DMS 273 (cell line): Measurements from ENCODE around the gene NANOS3.

Experiments used
- DNase-seq: peaks from one replicate; lab custom pipeline; 2025; ENCODE audit not compliant: unreplicated experiment; lab: John Stamatoyannopoulos, UW

NANOS3 gene

DNA sequence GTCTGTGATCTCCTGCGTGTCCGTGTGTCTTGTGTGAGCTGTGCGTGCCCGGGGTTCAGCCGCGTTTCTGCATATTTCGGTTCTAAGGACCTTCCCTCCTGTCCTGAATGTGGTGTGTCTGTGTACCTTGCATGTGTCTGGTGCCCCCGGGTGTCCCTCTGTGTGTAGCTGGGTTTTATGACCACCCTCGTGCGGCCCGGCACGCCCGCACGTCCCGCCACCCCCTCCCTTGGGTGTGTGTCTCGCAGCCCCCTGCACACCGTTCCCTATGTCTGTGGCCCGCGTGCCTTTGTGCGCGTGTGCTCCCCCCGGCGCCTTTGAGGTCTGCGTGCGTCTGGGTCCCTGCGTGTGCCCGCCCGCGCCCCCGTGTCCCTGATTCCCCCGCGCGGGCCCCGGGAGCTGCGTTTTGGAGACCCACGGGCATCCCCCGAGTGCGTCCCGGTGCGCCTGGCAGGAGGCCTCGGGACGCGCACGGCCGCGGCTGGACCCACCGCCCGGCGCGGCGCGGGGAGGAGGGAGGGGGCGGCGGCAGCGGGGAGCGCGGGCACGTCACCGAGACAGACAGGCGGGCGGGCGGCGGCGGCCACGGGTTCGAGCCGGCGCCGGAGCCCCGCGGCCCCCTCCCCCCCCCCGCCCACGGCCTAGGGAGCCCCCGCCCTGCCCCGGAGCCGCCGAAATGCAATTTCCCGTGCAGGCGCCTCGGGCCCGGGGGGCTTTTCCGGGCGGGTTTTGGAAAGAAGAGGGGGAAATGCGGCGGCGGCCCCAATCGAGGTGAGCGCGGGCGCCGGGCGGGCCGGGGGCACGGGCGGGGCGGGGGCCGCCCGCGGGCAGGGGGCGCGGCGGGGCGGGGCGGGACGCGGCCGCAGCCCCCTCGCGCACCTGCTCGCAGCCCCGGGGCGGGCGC, 12.0 kb upstream of the NANOS3 start:
- peak; percentile 60 for DNase-seq

DNA sequence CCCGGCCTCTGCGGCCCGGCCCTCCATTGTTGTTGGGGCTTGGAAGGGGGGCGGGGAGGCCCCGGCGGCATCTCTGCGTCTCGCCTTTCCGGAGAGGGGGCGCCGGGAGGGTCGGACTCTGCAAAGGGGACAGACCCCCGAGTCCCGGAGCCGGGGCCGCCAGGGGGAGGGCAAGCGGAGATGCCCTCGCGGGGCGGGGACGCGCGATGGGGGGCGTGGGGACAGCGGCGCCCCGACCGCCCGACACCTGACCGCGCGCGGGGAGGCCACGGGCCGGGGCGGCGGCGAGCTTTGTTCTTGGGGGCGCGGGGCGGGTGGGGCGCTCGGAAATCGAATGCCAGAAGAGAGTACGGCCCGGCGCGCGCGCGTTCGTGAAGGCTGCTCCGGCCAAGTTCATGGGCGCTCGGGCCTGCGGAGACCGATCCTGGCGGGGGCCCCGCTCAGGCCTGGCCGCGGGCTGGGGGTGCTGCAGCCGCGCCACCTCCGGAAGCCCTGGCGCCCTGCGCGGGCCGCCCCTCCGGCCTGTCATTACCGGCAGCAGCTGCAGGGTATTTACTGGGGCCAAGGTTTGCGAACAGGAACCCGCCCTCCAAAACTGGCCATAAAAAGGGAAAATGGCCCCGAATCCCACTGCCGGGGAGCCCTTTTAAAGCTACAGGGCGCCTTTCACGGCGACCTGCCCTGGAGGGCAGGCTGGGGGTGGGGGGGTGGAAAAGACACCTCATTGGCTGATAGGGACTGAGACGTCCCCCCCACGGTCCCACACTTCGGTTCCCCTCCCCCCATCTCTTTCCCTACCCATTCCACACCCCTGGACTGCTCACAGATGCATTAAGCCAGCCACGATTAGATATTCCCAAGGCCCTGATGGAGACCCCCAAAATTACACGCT, 11.1 kb upstream of the NANOS3 start:
- peak; percentile 47 for DNase-seq

DNA sequence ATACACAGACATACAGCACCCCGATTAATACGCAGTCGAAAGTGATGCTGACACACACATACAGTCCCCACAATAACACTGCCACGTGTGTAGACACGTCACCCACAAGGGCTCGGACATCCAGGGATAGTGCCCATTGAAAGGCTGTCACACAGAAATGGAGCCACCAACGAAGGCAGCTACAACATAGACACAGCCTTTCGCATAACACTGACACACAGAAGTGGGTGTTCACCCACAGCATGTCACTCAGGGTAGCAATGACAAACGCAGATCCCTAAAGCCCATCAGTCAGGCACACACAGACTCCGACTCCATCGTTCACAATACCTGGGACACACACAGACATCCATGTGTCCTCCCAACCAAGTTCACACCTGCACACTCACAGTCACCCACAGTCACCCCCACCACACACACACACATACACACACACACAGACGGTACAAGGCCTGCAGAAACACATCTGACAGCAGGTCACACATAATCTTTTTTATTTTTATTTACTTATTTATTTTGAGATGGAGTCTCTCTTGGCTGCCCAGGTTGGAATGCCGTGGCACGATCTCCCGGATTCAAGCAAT, 10.4 kb upstream of the NANOS3 start:
- DNase-seq, result no peak

DNA sequence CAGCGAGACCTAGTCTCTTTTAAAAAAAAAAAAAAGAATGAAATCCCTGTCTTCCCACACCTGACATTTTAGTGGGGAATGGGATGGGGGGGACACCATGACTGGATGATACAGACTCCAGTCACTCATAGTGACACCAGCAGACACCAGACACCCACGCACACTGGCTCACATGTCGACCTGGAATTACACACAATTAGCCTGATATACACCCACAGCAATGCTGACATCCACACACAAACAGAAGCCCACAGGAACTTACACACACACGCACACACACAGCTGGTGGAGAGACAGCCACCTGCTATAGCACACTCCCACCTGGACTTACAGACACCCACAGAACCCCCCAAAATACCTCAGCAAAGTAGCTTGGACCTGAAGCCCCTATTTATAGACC, 8.3 kb upstream of the NANOS3 start:
- DNase-seq, result no peak

DNA sequence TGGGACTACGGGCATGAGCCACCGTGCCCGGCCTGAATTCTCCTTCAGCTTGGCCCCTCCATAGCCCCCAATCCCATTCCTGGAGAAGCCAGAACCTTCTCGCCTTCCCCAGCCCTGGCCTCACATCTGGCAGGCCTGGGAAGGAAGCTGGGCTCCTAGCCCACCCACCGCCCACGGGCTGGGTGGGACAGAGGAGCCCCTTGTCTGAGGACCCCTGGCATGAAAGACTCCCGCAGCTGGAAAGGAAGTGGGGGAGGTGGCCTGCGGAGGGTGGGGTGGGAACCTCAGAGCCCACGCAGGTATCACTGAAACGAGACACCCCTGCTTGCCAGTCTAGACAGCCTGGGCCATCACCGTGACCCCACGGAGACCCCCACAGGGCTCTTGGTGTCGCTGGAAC, 7.7 kb upstream of the NANOS3 start:
- no peak for DNase-seq

DNA sequence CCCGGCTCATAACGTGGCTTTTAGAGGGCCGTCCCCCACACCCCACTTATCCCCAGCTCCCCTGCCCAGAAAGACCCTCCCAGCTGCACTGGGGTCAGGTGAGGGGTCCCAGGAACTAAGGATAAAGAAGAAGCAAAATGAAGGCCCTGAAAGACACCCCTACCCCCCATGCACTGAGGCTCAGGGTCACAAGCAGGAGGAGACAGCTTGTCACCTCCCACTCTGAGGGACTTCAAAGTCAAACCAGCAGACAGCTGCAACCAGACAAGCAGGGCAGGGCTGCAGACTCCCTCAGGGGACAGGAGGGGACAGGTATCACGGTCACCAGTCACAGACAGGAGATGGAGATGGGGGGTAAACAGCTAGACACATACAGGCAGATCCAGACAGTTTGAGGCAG, 6.1 kb upstream of the NANOS3 start:
- DNase-seq, result no peak

DNA sequence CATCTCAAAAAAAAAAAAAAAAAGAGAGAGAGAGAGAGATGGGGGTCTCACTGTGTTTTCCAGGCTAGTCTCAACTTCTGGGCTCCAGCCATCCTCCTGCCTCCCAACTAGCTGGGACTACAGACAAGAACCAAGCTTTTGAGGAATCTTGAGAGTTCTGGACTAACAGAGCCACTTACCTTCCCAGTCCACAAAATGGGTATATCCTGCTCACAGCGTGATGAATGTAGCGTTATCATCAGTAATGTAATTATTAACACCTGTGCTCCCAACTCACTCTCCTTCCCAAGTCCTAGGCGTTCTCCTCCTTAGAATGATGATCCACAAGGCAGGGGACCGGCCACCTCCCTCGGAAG, 4.6 kb upstream of the NANOS3 start:
- no peak for DNase-seq

DNA sequence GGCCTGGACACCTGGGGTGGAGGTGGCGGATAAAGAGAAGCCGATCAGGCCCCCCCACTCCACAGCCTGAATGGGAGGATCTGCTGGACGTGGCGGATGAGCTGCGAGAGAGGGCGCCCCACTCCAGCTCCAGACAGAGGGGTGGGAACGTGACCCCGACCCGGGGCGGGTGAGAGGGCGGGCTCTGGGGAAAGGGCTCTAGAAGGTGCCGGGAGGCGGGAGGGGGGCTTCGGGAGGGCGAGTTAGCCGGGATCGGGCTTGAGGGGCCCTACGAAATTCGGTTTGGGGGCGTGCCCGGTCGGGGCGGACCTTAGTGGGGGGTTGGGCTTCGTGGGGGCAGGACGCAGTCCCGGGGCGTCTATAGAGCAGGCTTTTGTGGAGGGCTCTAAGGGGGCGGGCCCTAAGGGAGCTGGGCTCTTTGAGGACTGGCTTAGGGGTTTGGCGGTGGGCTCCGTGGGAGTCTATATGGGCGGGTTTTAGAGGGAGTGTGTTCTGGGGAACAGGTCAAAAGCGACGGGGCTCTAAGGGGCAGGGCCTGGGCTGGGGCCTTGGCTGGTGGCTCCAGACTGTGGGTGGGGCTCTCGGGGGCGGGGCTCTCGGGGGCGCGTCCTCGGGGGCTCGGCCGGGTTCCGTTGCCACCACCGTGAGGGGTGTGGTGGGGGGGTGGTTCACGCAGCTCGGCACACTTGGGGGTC, 4.1 kb upstream of the NANOS3 start:
- DNase-seq, result no peak

DNA sequence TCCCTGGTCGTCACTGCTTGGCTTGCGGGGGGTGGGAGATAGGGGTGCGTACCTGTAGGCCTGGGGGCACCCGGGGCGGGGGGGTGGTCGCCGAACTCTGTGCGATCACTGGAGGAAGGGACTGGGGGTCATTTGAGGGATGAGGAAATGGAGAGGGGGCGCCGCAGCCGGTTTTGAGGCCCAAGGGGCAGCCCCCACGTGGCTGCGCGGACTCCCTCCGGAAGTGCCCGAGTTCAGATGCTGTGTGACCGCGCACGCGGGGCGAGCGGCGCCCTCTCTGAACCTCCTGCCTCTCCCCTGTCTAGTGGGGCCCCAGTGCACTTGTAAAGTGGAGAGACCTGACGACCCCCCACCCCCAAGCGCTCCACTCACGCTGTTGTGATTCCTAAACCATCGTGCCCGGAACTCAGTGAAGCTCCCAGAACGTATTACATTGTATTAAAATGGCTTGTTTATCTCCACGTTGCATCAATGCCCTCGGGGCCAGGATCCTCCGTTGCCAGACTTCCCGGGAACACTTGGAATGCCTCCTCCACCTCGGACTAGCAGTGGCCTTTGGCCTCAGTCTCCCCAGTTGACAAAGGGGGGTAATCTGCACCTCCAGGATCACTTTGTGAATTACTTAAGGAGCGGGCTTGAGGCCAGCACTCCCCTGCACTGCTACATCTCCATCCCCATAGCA, 3.0 kb upstream of the NANOS3 start:
- no peak for DNase-seq

DNA sequence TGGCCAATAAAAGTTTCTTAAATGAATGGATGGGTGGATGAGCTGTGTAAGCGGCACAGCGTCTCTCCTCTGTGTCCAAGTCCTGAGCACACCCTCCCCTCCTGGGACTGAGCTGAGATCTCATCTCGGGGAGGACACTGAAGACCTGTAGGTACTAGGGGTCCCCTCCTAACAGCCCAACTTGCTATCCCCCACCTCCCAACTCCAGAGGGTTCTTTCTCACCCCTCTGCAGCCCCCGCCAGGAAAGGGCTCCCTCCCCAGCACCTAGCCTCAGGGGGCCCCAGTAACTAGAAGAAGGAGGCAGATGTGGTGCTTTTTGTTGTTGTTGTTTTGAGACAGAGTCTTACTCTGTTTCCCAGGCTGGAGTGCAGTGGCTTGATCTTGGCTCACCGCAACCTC, 1.1 kb upstream of the NANOS3 start:
- no peak for DNase-seq

DNA sequence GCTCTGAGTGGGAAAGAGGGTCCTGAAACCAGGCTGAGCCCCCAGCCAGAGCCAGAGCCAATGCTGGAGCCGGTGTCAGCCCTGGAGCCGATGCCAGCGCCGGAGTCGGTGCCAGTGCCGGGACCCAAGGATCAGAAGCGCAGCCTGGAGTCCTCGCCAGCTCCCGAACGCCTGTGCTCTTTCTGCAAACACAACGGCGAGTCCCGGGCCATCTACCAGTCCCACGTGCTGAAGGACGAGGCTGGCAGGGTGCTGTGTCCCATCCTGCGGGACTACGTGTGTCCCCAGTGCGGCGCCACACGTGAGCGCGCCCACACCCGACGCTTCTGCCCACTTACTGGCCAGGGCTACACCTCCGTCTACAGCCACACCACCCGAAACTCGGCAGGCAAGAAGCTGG, 369 bp downstream of the NANOS3 start:
- DNase-seq, result no peak

DNA sequence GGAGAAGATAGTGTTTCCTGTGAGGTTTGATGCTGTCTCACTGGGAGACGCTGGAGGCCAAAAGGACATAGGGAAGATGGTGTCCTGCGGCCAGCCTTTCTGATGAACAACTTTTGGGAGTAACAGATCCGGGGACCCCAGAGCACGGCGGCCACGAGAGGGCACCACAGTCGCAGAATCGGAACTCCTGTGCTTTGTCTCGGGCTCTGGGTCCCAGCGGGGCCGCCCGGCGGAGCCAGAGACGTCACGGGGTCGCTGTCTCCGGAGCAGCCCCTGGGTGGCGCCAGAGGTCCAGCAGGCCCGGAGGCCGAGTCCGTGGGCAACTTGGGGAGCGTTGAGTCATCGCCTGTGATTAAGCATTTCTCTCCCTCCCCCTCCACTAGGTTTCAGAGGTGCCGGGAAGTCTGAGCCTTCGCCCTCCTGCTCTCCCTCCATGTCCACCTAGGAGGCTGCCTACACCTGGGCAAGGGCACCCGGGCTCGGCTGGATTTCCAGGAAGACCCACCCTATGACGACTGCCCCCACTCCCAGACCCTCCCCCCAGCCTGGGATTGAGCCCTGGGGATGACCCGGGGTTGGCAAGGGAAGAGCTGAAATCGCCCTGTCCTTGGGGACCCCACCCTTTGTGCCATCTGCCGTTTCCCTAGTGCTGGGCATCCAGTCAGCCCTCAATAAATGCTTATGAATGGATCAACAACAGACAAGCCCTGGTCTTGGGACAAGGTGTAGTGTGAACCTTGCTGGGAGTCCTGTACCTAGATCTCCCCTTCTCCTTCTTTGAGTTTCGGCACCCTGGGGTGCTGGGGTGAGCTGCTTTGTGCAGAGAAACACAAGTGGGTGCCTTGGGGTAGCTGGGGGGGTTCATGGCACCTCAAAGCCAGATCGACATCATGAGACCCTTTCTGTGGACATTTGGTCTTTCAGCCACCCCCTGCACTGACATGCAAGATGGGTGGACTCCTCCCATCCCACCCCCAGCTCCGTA, 3.4 kb downstream of the NANOS3 start:
- DNase-seq, result peak; percentile 97

DNA sequence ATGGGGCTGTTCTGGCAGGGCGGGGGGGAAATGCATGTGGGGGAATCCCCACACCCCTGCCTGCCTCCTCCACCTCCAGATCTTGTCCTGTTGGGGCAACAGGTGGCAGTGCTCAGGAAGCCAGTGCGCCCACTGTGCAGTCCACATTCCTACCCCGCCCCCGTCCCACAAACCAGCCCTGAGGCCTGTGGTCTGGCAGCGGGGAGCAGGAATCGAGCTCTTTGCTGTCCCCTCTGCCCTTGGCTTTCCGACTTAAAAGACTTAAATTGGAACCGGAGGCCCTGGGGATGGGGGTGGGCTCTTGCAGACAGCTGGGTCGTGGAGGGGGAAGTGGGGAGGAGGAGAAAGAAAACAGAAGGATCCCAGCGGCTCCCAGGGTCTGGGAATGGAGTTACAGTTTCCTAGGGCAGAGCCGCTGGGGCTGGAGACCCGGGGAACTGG, 4.3 kb downstream of the NANOS3 start:
- DNase-seq, result peak; percentile 65

DNA sequence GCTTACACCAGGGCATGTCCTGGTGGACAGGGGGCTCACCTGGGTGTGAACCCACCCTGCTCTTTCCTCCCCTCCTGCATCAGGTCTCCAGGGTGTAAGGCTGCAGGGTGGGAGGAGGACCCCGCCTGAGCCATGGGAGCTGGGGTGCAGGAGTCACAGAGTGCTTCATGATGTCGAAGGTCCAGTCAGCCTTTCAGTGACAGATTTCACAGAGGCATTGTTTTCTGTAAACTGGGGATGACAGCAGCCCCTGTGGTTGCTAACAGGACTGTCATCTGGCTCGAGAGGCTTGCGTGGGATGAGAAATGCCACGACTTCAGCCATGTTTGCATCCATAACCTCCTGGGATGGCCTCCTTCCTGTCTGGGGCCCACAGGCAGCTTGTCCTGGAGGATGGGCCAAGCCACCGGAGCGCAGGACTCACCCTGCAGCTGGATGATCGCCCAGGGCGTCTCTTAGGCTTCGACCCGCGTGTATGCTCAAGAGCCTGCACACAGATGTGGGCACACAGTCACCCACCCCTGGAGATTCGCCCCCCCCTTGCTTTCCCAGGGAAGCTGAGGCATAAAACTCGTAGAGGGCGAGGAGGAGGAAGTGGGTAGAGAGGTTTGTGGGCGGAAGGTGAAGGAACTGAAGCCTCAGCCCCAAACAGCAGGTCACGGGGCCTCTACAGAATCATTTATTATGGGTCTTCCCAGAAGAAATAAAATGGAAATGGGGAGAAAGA, 4.9 kb downstream of the NANOS3 start:
- no peak for DNase-seq

DNA sequence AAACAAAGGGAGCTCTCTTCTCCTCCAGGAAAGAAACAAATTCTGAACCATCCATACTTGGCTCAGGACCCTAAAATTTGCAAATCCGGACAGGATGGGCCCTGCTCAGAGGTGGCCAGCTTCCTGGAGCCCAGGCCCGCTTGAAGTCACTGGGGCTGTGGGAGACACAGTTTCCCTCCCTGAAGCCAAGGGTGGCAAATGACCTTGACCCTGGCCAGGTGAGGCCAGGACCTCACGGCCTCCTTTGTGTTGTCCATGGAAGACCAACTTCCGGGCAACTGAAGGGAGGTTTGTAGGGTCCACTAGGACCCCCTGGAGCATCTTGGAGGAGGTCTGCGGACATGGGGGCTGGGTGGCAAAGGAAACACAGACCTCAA, 5.5 kb downstream of the NANOS3 start:
- DNase-seq, result no peak

DNA sequence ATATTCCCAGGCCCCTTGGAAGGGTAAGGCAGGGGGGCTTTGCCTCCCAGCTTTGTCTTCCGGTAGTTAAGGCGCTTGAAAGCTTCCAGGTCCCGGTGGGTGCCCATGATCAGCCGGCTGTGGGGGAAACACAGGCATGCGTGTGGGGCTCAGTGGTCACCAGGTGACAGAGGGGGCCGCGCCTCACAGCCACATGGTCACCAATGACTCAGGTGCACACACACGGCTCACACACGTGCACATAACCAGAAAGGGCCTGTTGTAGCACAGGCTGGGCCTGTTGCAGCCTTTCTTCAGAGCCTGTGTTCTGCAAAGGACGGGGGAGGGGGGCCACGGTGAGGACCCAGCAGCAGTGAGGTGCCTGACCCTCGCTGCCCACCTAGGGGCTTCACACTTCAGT, 5.9 kb downstream of the NANOS3 start:
- no peak for DNase-seq

DNA sequence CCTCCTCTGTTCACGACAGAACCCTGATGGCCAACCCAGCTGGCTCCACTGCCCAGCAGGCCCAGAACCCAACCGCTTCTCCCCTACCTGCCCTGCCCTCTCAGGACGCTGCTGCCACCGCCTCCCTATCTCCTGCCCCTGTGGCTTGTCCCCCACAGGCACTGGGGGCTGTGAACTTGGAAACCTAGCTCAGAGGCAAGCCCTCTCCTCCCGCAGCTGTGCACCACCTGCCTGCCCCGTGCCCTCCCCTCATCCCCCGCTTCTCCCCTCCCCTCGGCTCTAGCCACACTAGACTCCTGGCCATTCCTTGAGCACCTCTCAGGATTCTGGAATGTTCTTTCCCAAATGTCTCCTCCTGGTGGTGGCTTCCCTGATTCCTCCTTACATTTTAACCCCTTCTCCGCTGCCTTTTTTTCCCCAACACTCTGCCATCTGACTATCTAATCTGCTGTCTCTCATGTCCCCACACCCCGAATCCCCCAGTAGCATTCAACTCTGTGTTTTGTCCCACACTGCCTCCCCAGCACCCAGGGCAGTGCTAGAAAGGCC, 6.7 kb downstream of the NANOS3 start:
- no peak for DNase-seq
